Panc1 (cell line): ENCODE measurements around the gene TNIK. TPM values are rescaled to one million over a fixed set of nuclear protein-coding genes. Genes with fewer than 3 reads are reported as not detected.

Experiments
- ATAC-seq: fragments of 200-7000 bp; cut with Tn5 transposase; 2 replicates; pipeline ENCODE4 v1.9.1; 2020; ENCODE audit warnings: mild to moderate bottlenecking, moderate library complexity
- BruUV-seq: library from RNA; stranded (reverse); fragments of 400-500 nt; replicated peaks from 2 replicates; lab custom pipeline; 2021; lab: Mats Ljungman, UMichigan
- CTCF ChIA-PET: fragments of 300-600 bp; sonication (Branson Sonifier 250); formaldehyde crosslinking; loops from one replicate; lab custom pipeline; 2022; ENCODE audit warnings: antibody characterized with exemption; lab: Charles Lee
- POLR2A ChIA-PET: fragments of 300-600 bp; sonication (Branson Sonifier 250); formaldehyde crosslinking; loops from one replicate; lab custom pipeline; 2022; ENCODE audit warnings: antibody characterized with exemption; lab: Charles Lee
- DNase-seq: peaks from one replicate; pipeline ENCODE4 v3.0.0-alpha.2; 2010; ENCODE audit warnings: low read depth, low spot score
- H3K27ac ChIP-seq: 2 replicates; pipeline ENCODE4 v1.5.1; 2011; ENCODE audit warnings: mild to moderate bottlenecking, low read length, inconsistent platforms
- H3K27me3 ChIP-seq: fragments of 200-500 bp; sonication (Bioruptor generic); 2 replicates; pipeline ENCODE4 v1.6.0; 2014; ENCODE audit warnings: low read length, inconsistent platforms; ENCODE audit not compliant: control insufficient read depth, insufficient read depth
- H3K36me3 ChIP-seq: fragments of 200-500 bp; sonication (Bioruptor generic); 2 replicates; pipeline ENCODE4 v1.5.1; 2014; ENCODE audit warnings: inconsistent platforms, mild to moderate bottlenecking, low read length, moderate library complexity; ENCODE audit not compliant: control insufficient read depth, insufficient read depth
- H3K4me1 ChIP-seq: 2 replicates; pipeline ENCODE4 v1.5.1; 2011; ENCODE audit warnings: inconsistent platforms, mild to moderate bottlenecking, low read length, moderate library complexity; ENCODE audit not compliant: control insufficient read depth, insufficient read depth
- H3K4me3 ChIP-seq, 2 experiments: 2 replicates each; pipeline ENCODE4 v1.5.1; 2011 to 2012; ENCODE audit warnings: low read depth in 2 of 2, low read length in 2 of 2, mild to moderate bottlenecking in 2 of 2, inconsistent platforms in 1 of 2, moderate library complexity in 1 of 2
- H3K9me3 ChIP-seq: fragments of 200-500 bp; sonication (Bioruptor generic); 2 replicates; pipeline ENCODE4 v1.5.1; 2014; ENCODE audit warnings: low read depth, mild to moderate bottlenecking, inconsistent platforms, low read length, moderate library complexity; ENCODE audit not compliant: control insufficient read depth, insufficient read depth
- POLR2AphosphoS5 ChIP-seq: IDR thresholded peaks from 2 replicates; pipeline ENCODE4 v1.6.1; 2012; ENCODE audit warnings: mild to moderate bottlenecking, low read depth, low read length, moderate library complexity
- SIN3A ChIP-seq: IDR thresholded peaks from 2 replicates; pipeline ENCODE4 v1.6.1; 2012; ENCODE audit warnings: low read depth, mild to moderate bottlenecking, low read length, moderate library complexity, borderline replicate concordance; ENCODE audit not compliant: insufficient read depth
- TCF7L2 ChIP-seq: IDR thresholded peaks from 2 replicates; pipeline ENCODE4 v1.6.1; 2011; ENCODE audit warnings: mild to moderate bottlenecking, low read depth, low read length, inconsistent platforms
- in situ Hi-C: cut with HindIII; loops from 2 replicates; pipeline ENCODE4 v1.10.0; 2016; ENCODE audit warnings: low sequenced_read_pairs, low pct_unique_long_range_greater_than_20kb
- intact Hi-C: fragments of 100-400 bp; cut with micrococcal nuclease; formaldehyde crosslinking; loops from one replicate; pipeline ENCODE4 v1.10.0; 2022; ENCODE audit not compliant: unreplicated experiment
- total RNA-seq: library from RNA; stranded (reverse); gene quantifications from one replicate; pipeline ENCODE4 v1.2.1, GENCODE V29; 2021; ENCODE audit not compliant: unreplicated experiment
- TF ChIP-seq, protein P1 (sequence below), 2 experiments: IDR thresholded peaks; 2 replicates each; pipeline ENCODE4 v1.6.1; 2011 to 2012; ENCODE audit warnings: low read depth in 2 of 2, control low read depth in 1 of 2, low read length in 1 of 2, mild to moderate bottlenecking in 1 of 2, moderate library complexity in 1 of 2; ENCODE audit not compliant: insufficient read depth in 1 of 2
- TF ChIP-seq, protein P2 (sequence below): fragments of 450-650 bp; IDR thresholded peaks from 2 replicates; pipeline ENCODE4 v1.5.1; 2017; ENCODE audit warnings: mild to moderate bottlenecking

Gene TNIK
- total RNA-seq, 1 experiment from 2014 or later, result 1.9 TPM

DNA sequence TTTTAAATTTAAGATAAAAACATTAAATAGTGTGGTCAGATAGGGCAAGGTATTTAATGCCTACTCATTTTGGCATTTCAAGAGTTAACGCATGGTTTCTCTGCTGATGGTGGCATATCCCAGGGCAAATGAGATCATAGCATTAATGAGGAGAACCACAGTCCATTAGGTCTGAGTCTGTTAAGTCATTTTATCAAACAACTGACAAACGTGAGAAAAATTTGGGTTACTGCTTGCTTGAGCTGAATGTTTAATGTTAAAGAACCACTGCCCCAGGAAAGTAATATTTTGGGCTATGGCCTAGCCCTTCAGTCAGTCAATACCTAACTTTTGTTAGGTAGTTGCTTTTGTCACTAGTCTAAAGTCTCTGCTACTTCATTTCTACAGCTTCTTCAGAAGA is 395.7 kb downstream of the TNIK start:
- POLR2A ChIA-PET, result no interaction called here

DNA sequence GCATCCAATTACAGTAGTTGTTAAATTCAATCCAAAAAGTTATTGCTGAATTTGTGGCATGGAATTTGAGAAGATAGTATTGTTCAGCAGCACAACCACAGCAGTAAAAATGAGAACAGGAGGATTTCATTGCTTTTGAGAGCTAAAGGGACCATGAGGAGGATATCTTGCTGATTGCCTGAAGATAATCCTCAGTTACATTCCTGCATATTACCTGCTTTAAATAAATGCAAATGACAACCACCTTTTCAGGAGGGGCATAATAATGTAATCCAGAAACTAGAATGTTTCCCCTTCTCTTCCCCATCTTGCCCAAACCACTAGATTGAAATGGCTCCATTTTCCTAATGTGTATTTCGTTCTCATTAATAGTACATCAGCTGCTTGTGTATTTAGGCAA is 398.5 kb downstream of the TNIK start:
- Histone ChIP-seq H3K9me3 (no peaks in the 10 kb centered on the region), H3K4me3 (no peak overlapping the region), H3K36me3 (no peaks in the 10 kb centered on the region), H3K27ac (no peak overlapping the region), H3K27me3 (peaks cover 5% of the 10 kb centered on the region; the same call in 1 of the 2 replicates), H3K4me1 (no peaks in the 10 kb centered on the region)
- no TSS peak for BruUV-seq
- DNase-seq, result no peak
- ChIA-PET CTCF (no interaction called here), POLR2A (no interaction called here)
- intact Hi-C loops, result no loop called here
- no peak for ATAC-seq
- in situ Hi-C loops, result no loop called here
- TF ChIP-seq POLR2AphosphoS5 (no peak), TCF7L2 (no peak), SIN3A (no peak)
- TF ChIP-seq, protein P1, sequence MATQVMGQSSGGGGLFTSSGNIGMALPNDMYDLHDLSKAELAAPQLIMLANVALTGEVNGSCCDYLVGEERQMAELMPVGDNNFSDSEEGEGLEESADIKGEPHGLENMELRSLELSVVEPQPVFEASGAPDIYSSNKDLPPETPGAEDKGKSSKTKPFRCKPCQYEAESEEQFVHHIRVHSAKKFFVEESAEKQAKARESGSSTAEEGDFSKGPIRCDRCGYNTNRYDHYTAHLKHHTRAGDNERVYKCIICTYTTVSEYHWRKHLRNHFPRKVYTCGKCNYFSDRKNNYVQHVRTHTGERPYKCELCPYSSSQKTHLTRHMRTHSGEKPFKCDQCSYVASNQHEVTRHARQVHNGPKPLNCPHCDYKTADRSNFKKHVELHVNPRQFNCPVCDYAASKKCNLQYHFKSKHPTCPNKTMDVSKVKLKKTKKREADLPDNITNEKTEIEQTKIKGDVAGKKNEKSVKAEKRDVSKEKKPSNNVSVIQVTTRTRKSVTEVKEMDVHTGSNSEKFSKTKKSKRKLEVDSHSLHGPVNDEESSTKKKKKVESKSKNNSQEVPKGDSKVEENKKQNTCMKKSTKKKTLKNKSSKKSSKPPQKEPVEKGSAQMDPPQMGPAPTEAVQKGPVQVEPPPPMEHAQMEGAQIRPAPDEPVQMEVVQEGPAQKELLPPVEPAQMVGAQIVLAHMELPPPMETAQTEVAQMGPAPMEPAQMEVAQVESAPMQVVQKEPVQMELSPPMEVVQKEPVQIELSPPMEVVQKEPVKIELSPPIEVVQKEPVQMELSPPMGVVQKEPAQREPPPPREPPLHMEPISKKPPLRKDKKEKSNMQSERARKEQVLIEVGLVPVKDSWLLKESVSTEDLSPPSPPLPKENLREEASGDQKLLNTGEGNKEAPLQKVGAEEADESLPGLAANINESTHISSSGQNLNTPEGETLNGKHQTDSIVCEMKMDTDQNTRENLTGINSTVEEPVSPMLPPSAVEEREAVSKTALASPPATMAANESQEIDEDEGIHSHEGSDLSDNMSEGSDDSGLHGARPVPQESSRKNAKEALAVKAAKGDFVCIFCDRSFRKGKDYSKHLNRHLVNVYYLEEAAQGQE (IDR thresholded peaks at IDR 0.05; ENCODE audit: insufficient read depth in 1 of 2, low read depth in 2 of 2, low read length in 1 of 2), result no peak
- TF ChIP-seq, protein P2, sequence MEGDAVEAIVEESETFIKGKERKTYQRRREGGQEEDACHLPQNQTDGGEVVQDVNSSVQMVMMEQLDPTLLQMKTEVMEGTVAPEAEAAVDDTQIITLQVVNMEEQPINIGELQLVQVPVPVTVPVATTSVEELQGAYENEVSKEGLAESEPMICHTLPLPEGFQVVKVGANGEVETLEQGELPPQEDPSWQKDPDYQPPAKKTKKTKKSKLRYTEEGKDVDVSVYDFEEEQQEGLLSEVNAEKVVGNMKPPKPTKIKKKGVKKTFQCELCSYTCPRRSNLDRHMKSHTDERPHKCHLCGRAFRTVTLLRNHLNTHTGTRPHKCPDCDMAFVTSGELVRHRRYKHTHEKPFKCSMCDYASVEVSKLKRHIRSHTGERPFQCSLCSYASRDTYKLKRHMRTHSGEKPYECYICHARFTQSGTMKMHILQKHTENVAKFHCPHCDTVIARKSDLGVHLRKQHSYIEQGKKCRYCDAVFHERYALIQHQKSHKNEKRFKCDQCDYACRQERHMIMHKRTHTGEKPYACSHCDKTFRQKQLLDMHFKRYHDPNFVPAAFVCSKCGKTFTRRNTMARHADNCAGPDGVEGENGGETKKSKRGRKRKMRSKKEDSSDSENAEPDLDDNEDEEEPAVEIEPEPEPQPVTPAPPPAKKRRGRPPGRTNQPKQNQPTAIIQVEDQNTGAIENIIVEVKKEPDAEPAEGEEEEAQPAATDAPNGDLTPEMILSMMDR, result no peak

More for the DNA sequence above, 395.7 kb downstream of the TNIK start:
- H3K4me1 ChIP-seq, result no peaks in the 10 kb centered on the region
- TF ChIP-seq TCF7L2, result no peak
- TF ChIP-seq, protein P2, result no peak
- TF ChIP-seq POLR2AphosphoS5, result no peak
- TF ChIP-seq, protein P1 (IDR thresholded peaks at IDR 0.05; ENCODE audit: insufficient read depth in 1 of 2, low read depth in 2 of 2, low read length in 1 of 2), result no peak
- TF ChIP-seq SIN3A, result no peak
- H3K36me3 ChIP-seq, result no peaks in the 10 kb centered on the region
- in situ Hi-C loops, result no loop called here
- H3K4me3 ChIP-seq, result no peak overlapping the region
- intact Hi-C loops, result no loop called here
- no peaks in the 10 kb centered on the region for H3K9me3 ChIP-seq
- CTCF ChIA-PET, result no interaction called here
- no peaks in the 10 kb centered on the region for H3K27me3 ChIP-seq
- DNase-seq (no peak), ATAC-seq (no peak)
- no TSS peak for BruUV-seq
- no peak overlapping the region for H3K27ac ChIP-seq
